Measurements from ENCODE around the gene CEP43.
A peak's percentile ranks its signal among the peaks of the same experiment; 100 is the strongest.

CEP43 gene

GRCh38 chr6:166955865-166956443 is 43.2 kb upstream of the CEP43 start:
- Histone ChIP-seq H3K36me3 (ENCODE audit: control insufficient read depth, insufficient read depth, low read length) (no peaks in the 10 kb centered on the region), H3K9ac (ENCODE audit: low read length) (peak overlapping the region; percentile 56), H3K4me1 (ENCODE audit: control insufficient read depth, insufficient read depth, low read length) (peaks cover 28% of the 10 kb centered on the region), H3K9me3 (ENCODE audit: control insufficient read depth, insufficient read depth, low read depth, low read length) (no peaks in the 10 kb centered on the region), H3K4me3 (ENCODE audit: low read depth, low read length) (peak overlapping the region; percentile 94), H3K27me3 (ENCODE audit: control insufficient read depth, insufficient read depth, low read length) (peaks cover 9% of the 10 kb centered on the region), H3K27ac (ENCODE audit: low read depth, low read length) (no peak overlapping the region)

GRCh38 chr6:166956444-166957086 is 42.6 kb upstream of the CEP43 start, which contains the start of gene RNASET2:
Gene RNASET2 (minus strand): TSS chr6:166956550. CDS start chr6:166956182, 368 bp downstream.
- Histone ChIP-seq H3K36me3 (ENCODE audit: control insufficient read depth, insufficient read depth, low read length) (no peaks in the 10 kb centered on the region), H3K9me3 (ENCODE audit: control insufficient read depth, insufficient read depth, low read depth, low read length) (no peaks in the 10 kb centered on the region), H3K27me3 (ENCODE audit: control insufficient read depth, insufficient read depth, low read length) (peaks cover 9% of the 10 kb centered on the region), H3K4me1 (ENCODE audit: control insufficient read depth, insufficient read depth, low read length) (peaks cover 25% of the 10 kb centered on the region), H3K27ac (ENCODE audit: low read depth, low read length) (no peak within 1 kb of the TSS), H3K4me3 (ENCODE audit: low read depth, low read length) (peak within 1 kb of the TSS; percentile 94), H3K9ac (ENCODE audit: low read length) (peak within 1 kb of the TSS; percentile 56)

GRCh38 chr6:166957087-166957804 is 42.0 kb upstream of the CEP43 start:
- Histone ChIP-seq H3K27ac (ENCODE audit: low read depth, low read length) (no peak overlapping the region), H3K9ac (ENCODE audit: low read length) (peak overlapping the region; percentile 17), H3K9me3 (ENCODE audit: control insufficient read depth, insufficient read depth, low read depth, low read length) (no peaks in the 10 kb centered on the region), H3K4me3 (ENCODE audit: low read depth, low read length) (peak overlapping the region; percentile 94), H3K36me3 (ENCODE audit: control insufficient read depth, insufficient read depth, low read length) (no peaks in the 10 kb centered on the region), H3K27me3 (ENCODE audit: control insufficient read depth, insufficient read depth, low read length) (peaks cover 9% of the 10 kb centered on the region), H3K4me1 (ENCODE audit: control insufficient read depth, insufficient read depth, low read length) (peaks cover 22% of the 10 kb centered on the region)

GRCh38 chr6:166957805-166958076 is 41.5 kb upstream of the CEP43 start:
- Histone ChIP-seq H3K4me3 (ENCODE audit: low read depth, low read length) (peak overlapping the region; percentile 94; the same call in 1 of the 2 replicates), H3K4me1 (ENCODE audit: control insufficient read depth, insufficient read depth, low read length) (peaks cover 22% of the 10 kb centered on the region), H3K36me3 (ENCODE audit: control insufficient read depth, insufficient read depth, low read length) (no peaks in the 10 kb centered on the region), H3K9me3 (ENCODE audit: control insufficient read depth, insufficient read depth, low read depth, low read length) (no peaks in the 10 kb centered on the region), H3K27me3 (ENCODE audit: control insufficient read depth, insufficient read depth, low read length) (peaks cover 9% of the 10 kb centered on the region), H3K27ac (ENCODE audit: low read depth, low read length) (no peak overlapping the region), H3K9ac (ENCODE audit: low read length) (no peak overlapping the region)

- Histone ChIP-seq H3K9me3 (ENCODE audit: control insufficient read depth, insufficient read depth, low read depth, low read length) (peaks cover 3% of the 10 kb centered on the region; the same call in 1 of the 2 replicates), H3K4me1 (ENCODE audit: control insufficient read depth, insufficient read depth, low read length) (peaks cover 22% of the 10 kb centered on the region), H3K27me3 (ENCODE audit: control insufficient read depth, insufficient read depth, low read length) (peaks cover 9% of the 10 kb centered on the region), H3K9ac (ENCODE audit: low read length) (no peak overlapping the region), H3K4me3 (ENCODE audit: low read depth, low read length) (no peak overlapping the region), H3K27ac (ENCODE audit: low read depth, low read length) (no peak overlapping the region), H3K36me3 (ENCODE audit: control insufficient read depth, insufficient read depth, low read length) (no peaks in the 10 kb centered on the region)
Measured at GRCh38 chr6:166958926-166959861, 40.0 kb upstream of the CEP43 start.

- H3K27ac ChIP-seq (ENCODE audit: low read depth, low read length): no peak overlapping the region
Measured at GRCh38 chr6:166959911-166960608, 39.1 kb upstream of the CEP43 start.

GRCh38 chr6:166960609-166960978 is 38.6 kb upstream of the CEP43 start:
- H3K36me3 ChIP-seq (ENCODE audit: control insufficient read depth, insufficient read depth, low read length): no peaks in the 10 kb centered on the region
- H3K9me3 ChIP-seq (ENCODE audit: control insufficient read depth, insufficient read depth, low read depth, low read length): peaks cover 8% of the 10 kb centered on the region
- H3K9ac ChIP-seq (ENCODE audit: low read length): no peak overlapping the region
- no peak overlapping the region for H3K27ac ChIP-seq (ENCODE audit: low read depth, low read length)
- peaks cover 3% of the 10 kb centered on the region for H3K27me3 ChIP-seq (ENCODE audit: control insufficient read depth, insufficient read depth, low read length)
- H3K4me1 ChIP-seq (ENCODE audit: control insufficient read depth, insufficient read depth, low read length): peaks cover 15% of the 10 kb centered on the region
- no peak overlapping the region for H3K4me3 ChIP-seq (ENCODE audit: low read depth, low read length)

More at GRCh38 chr6:166959911-166960608, 39.1 kb upstream of the CEP43 start:
- Histone ChIP-seq H3K9ac (ENCODE audit: low read length) (no peak overlapping the region), H3K4me3 (ENCODE audit: low read depth, low read length) (no peak overlapping the region), H3K4me1 (ENCODE audit: control insufficient read depth, insufficient read depth, low read length) (peaks cover 21% of the 10 kb centered on the region), H3K27me3 (ENCODE audit: control insufficient read depth, insufficient read depth, low read length) (peaks cover 9% of the 10 kb centered on the region), H3K9me3 (ENCODE audit: control insufficient read depth, insufficient read depth, low read depth, low read length) (peaks cover 8% of the 10 kb centered on the region), H3K36me3 (ENCODE audit: control insufficient read depth, insufficient read depth, low read length) (no peaks in the 10 kb centered on the region)

- peaks cover 29% of the 10 kb centered on the region for H3K9me3 ChIP-seq (ENCODE audit: control insufficient read depth, insufficient read depth, low read depth, low read length)
- H3K36me3 ChIP-seq (ENCODE audit: control insufficient read depth, insufficient read depth, low read length): peaks cover 4% of the 10 kb centered on the region; the same call in 1 of the 2 replicates
Measured at GRCh38 chr6:166966268-166966667, 32.9 kb upstream of the CEP43 start.

GRCh38 chr6:166969390-166970002 is 29.7 kb upstream of the CEP43 start:
- peaks cover 4% of the 10 kb centered on the region; the same call in 1 of the 2 replicates for H3K36me3 ChIP-seq (ENCODE audit: control insufficient read depth, insufficient read depth, low read length)

More at GRCh38 chr6:166966268-166966667, 32.9 kb upstream of the CEP43 start:
- Histone ChIP-seq H3K9ac (ENCODE audit: low read length) (no peak overlapping the region), H3K4me3 (ENCODE audit: low read depth, low read length) (no peak overlapping the region), H3K4me1 (ENCODE audit: control insufficient read depth, insufficient read depth, low read length) (no peaks in the 10 kb centered on the region), H3K27ac (ENCODE audit: low read depth, low read length) (no peak overlapping the region), H3K27me3 (ENCODE audit: control insufficient read depth, insufficient read depth, low read length) (no peaks in the 10 kb centered on the region)

GRCh38 chr6:166970091-166970490 is 29.1 kb upstream of the CEP43 start:
- Histone ChIP-seq H3K4me3 (ENCODE audit: low read depth, low read length) (no peak overlapping the region), H3K36me3 (ENCODE audit: control insufficient read depth, insufficient read depth, low read length) (peaks cover 4% of the 10 kb centered on the region; the same call in 1 of the 2 replicates), H3K9me3 (ENCODE audit: control insufficient read depth, insufficient read depth, low read depth, low read length) (peaks cover 21% of the 10 kb centered on the region; the same call in 1 of the 2 replicates), H3K27ac (ENCODE audit: low read depth, low read length) (no peak overlapping the region), H3K27me3 (ENCODE audit: control insufficient read depth, insufficient read depth, low read length) (no peaks in the 10 kb centered on the region), H3K4me1 (ENCODE audit: control insufficient read depth, insufficient read depth, low read length) (peaks cover 12% of the 10 kb centered on the region; the same call in 1 of the 2 replicates), H3K9ac (ENCODE audit: low read length) (no peak overlapping the region)

More at GRCh38 chr6:166969390-166970002, 29.7 kb upstream of the CEP43 start:
- Histone ChIP-seq H3K4me1 (ENCODE audit: control insufficient read depth, insufficient read depth, low read length) (peaks cover 12% of the 10 kb centered on the region; the same call in 1 of the 2 replicates), H3K9me3 (ENCODE audit: control insufficient read depth, insufficient read depth, low read depth, low read length) (peaks cover 25% of the 10 kb centered on the region), H3K4me3 (ENCODE audit: low read depth, low read length) (no peak overlapping the region), H3K27me3 (ENCODE audit: control insufficient read depth, insufficient read depth, low read length) (no peaks in the 10 kb centered on the region), H3K27ac (ENCODE audit: low read depth, low read length) (no peak overlapping the region), H3K9ac (ENCODE audit: low read length) (no peak overlapping the region)
